Stimulated activated CD8-positive, alpha-beta memory T cell treated with anti-CD3 and anti-CD28 coated beads, Interleukin-12 subunit alpha, Interleukin-12 subunit beta, amount 100 ng/mL, for 4 hours (primary cell): ENCODE data around the gene HABP2.

Experiments
- DNase-seq: peaks from one replicate; pipeline ENCODE4 v3.0.0-alpha.2; 2020; ENCODE audit warnings: low read depth

The HABP2 gene

DNA sequence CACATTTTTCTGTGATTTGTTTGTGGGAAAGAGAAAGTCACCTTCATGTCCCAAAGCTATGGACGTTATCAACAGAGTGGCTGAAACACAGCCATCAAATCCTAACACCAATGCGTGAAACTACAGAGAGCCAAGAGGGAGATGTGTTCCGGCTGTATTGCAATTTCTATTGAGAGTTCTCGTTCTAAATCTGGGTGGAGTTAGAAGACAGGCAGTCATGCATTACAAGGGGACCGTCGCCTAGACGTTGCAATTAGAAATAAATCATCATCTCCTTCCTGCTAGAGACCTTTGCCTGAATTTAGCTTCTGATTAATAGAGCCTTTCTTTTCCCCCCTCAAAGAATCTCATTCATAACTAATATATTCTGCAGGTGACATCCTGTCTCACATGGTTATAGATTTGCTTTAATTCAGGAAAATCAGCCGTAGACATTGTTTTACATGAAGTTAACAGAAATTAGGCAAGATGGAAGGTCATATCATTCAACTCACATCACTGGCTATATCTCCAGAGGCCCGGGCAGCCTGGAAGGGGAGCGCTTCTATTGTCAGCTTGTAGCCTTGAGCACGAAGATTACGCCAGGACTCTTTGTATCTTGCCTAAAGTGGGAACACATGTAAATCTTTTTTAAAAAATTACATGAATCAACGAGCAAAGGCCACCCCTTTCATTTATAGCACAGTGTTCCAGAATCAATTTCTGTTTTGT lies 52.6 kb downstream of the HABP2 start:
- no peak for DNase-seq

DNA sequence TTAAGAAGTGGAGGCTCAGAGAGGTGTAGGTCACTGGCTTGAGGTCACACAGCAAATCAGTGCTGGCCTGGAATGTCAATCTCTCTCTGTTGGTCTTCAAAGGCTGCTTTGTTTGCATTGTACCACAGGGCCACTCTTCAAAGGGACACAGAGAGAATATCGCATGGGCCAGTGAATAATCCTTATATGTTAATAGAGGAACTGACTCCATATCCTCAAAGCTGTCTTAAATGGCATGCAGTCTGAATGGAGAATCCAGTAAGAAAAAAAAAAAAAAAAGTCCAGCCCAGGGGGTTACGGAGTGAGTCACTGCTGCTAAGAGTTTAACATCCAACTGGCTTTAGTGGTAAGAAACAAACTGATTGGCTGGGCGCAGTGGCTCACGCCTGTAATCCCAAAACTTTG lies 56.9 kb downstream of the HABP2 start:
- no peak for DNase-seq

GRCh38 chr10:113610631-113611601 lies 58.1 kb downstream of the HABP2 start:
- DNase-seq, result no peak

- DNase-seq, result no peak
These were observed 59.3 kb downstream of the HABP2 start for GRCh38 chr10:113612154-113612553.

DNA sequence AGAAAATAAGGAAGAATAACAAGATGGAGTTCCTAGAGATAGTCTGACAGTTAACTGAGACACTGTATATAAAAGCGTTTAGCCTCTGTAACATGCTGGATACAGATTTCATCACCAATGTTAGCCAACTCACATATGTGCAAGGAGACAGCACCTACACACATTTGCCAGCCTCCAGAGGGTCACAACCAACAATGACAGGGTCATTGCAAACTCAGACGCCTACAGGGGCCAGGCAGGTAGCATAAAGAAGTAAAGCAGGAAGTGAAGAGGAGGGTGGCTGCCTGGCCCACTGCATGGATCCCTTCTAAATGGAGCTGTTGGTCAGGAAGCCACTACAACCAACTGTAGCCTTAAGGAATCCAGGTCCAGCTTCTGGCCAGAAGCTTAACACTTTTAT lies 60.6 kb downstream of the HABP2 start:
- DNase-seq, result no peak

GRCh38 chr10:113613977-113614690 lies 61.3 kb downstream of the HABP2 start:
- DNase-seq, result no peak

- no peak for DNase-seq
These were observed 63.6 kb downstream of the HABP2 start for GRCh38 chr10:113616244-113617074.

DNA sequence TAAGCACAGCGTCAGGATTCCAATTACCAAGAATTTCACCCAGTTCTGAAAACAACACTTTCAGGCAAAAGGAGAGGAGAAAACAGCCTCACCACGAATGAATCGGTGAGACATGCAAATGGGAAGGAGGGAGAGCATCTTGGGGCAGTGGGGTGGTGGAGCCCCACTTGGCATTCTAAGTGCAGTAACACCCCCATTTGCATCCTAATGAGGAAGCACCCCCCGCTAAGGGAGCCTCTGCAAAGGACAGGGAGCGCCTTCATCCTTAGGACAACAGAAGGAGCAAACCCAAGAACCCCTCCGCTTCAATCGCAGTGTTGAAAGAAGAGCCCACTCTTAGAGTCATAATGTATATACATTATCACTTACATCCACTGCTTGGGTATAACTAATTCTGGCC lies 64.2 kb downstream of the HABP2 start:
- no peak for DNase-seq

- DNase-seq, result no peak
These were observed 65.5 kb downstream of the HABP2 start for GRCh38 chr10:113618338-113618737.

- no peak for DNase-seq
These were observed 66.5 kb downstream of the HABP2 start for GRCh38 chr10:113619401-113619800.

GRCh38 chr10:113620511-113620910 lies 67.7 kb downstream of the HABP2 start:
- DNase-seq, result no peak

DNA sequence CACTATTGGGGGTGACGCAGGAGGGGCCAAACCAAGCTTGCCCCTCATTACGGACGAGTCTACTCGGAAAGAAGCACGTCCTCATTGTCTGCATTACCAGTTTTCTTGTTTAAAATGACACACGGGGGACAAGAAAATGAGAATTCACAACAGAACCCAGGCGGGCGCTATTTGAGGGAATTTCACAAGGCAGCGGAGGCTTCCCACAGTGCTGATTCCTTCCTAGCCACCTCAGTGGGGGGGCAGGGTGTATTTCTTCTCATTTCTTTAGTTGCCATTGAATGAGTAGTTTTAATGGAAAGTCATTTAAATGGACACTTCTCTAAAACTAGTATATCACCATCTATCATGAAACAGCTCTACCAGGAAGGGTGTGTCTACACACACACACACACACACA lies 68.1 kb downstream of the HABP2 start:
- DNase-seq, result no peak

- DNase-seq, result no peak
These were observed 68.9 kb downstream of the HABP2 start for GRCh38 chr10:113621799-113622198.

- DNase-seq, result no peak
These were observed 70.0 kb downstream of the HABP2 start for GRCh38 chr10:113622831-113623230.

DNA sequence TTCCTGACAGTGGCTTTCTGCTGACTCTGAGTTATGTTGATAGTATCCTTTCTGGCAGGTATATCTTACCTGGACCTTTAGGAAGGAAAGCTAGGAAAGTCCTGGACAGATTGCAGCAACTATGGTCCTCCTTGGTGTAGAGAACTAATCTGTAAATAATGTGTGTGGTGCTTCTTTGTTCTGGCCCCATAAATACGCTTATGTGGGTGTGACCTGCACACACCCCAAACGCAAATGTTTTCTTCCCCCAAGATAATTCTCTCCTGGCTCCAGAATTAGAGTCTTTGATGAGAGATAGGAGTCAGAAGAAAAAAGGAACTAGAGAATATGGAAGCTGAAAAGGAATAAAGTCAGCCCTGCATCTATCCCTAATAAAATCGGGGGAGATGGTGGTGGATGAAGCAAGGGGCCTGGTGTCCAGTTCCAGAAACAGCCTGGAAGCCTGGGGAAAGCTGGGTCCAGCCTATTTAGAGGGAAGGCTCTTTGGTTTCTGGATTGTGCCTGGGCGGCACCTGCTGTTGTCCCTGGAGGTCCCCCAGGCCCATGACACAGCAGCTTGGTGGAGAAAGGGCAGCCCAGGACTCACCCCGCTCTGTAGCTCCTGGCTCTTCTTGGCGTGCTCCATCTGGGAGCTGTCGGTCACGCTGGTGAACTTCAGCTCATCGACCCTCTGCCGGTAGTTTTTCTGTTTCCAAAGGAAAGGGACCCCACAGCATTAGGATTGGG lies 72.8 kb downstream of the HABP2 start:
- no peak for DNase-seq

GRCh38 chr10:113626809-113627355 lies 74.0 kb downstream of the HABP2 start:
- DNase-seq, result no peak

DNA sequence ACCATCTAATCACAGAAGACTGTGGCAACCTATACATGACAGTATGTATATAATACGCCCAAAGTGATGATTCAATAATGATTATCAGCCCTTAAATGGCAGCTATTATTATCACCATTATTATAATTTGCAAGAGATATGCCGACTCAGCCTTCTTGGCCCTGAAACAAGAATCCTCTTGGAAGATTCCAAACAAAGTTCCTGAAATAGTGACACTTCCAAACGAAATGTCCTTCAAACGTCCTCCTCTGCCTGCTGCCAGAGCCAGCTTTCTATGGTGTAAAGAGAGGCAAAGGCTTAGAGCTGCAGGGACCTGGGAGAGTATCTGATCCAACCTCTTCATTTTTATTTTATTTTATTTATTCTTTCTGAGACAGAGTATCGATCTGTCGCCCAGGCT lies 75.0 kb downstream of the HABP2 start:
- DNase-seq, result no peak

DNA sequence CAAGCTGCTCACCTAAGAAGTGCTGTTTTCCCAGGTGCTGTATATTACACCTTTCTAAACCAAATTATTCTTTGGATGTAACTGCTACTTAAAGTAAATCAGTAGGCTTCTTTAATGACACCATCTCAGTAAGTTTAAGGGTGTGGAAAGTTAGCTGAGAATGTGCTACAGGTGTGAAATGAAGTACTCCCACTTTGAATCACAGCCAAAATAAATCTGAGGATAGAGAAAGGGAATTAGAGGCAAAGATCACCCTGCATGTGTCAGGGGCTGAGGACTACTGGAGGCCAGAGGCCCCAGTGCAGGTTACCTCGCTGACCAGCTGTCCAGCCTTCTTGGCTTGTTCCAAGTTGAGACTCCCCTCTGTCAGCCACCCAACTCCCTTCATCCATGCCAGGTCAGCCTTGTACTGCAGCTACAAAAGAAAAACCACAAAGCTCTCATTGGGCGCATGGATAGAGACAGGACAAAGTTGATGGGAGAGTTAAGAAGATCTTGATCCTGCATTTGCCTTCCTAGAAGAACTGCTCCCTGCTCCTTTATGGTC lies 75.8 kb downstream of the HABP2 start:
- no peak for DNase-seq

DNA sequence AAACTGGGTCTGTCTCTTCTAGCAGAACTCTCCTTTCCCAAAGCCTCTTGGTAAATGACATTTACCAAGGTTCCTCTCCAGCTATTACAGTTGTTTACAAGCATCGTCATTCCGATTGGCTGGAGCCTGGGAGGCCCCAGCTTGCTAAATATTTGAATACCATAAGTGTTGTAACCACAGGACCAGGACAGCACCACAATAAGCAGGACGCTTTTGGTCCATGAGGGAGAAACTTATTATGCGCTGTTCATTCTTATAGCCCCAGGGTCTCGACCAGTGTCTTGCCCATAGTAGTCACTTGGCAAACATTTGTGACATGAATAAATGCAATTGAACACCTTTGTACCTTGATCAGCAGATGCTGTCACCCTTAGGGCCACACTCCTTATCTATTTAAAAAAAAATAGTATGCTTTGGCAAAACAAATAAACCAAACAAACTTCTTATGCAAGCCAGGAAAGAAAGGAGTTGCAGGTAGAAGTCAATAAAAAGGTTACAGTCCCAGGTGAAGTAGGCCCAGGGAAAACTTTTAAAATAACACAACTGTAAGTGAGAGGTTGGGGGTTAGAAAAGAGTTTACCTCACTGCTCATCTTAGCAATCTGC lies 78.2 kb downstream of the HABP2 start:
- no peak for DNase-seq
